A549 treated with RU486 at 1 μM for 4 hours (cell line): ENCODE data around the gene LRRC18. TPM values are rescaled to one million over a fixed set of nuclear protein-coding genes. Genes with fewer than 3 reads are reported as not detected.

ENCODE experiments used
- total RNA-seq: library from RNA; stranded (reverse); fragments of 200-300 nt; extraction: Qiagen RNA extraction; gene quantifications from 5 replicates; pipeline ENCODE4 v1.2.3, GENCODE V29; 2022; ENCODE audit warnings: low read depth

The LRRC18 gene
- total RNA-seq = not detected in 5 replicates

GRCh38 chr10:48939790-48940325, at the start of gene LRRC18:
Gene LRRC18 (minus strand): TSS chr10:48939840. CDS start chr10:48914155, 25,685 bp downstream.

Other genes starting within 250 kb of the LRRC18 start
- gene VSTM4, start 175.7 kb upstream of the LRRC18 start, total RNA-seq = 0.29 to 0.44 TPM (median 0.36 TPM) in 5 replicates
- gene FAM170B, start 194.2 kb upstream of the LRRC18 start, total RNA-seq = not detected in 5 replicates
- gene TMEM273, start 248.6 kb upstream of the LRRC18 start, total RNA-seq = not detected in 5 replicates